Left ventricle myocardium inferior (tissue), 1 donor: ENCODE measurements around the gene UNC45A. TPM values are rescaled to one million over a fixed set of nuclear protein-coding genes. Genes with fewer than 3 reads are reported as not detected.
"Not testable (repeated sequence)": the region's sequence is repeated elsewhere in the genome, so short reads cannot be mapped to it uniquely, and the experiment has no call there.

Experiments used
- DNase-seq: peaks from one replicate; pipeline ENCODE4 v3.0.0-alpha.2; 2020
- H3K27ac ChIP-seq: fragments of 200-600 bp; replicated peaks from 2 replicates; pipeline ENCODE4 v1.8.0; 2021
- H3K27me3 ChIP-seq: fragments of 200-600 bp; 2 replicates; pipeline ENCODE4 v1.8.0; 2021; ENCODE audit warnings: low read depth
- H3K36me3 ChIP-seq: fragments of 200-600 bp; 2 replicates; pipeline ENCODE4 v1.8.0; 2021
- H3K4me1 ChIP-seq: fragments of 200-600 bp; 2 replicates; pipeline ENCODE4 v1.8.0; 2021
- H3K4me3 ChIP-seq: fragments of 200-600 bp; 2 replicates; pipeline ENCODE4 v1.8.0; 2021; ENCODE audit warnings: mild to moderate bottlenecking, moderate library complexity
- H3K9me3 ChIP-seq: fragments of 200-600 bp; replicated peaks from 2 replicates; pipeline ENCODE4 v1.8.0; 2021
- CTCF ChIP-seq: fragments of 200-600 bp; IDR thresholded peaks from 2 replicates; pipeline ENCODE4 v1.8.0; 2021; ENCODE audit warnings: antibody characterized with exemption, mild to moderate bottlenecking, borderline replicate concordance
- intact Hi-C: fragments of 100-400 bp; cut with micrococcal nuclease; formaldehyde crosslinking; loops from one replicate; pipeline ENCODE4 v1.11.0; 2022
- total RNA-seq: library from RNA; stranded (reverse); fragmentation: NEBNext Ultra II Directional; extraction: Animal tissue kit (Norgen Biotek cat#: 25700); gene quantifications from one replicate; pipeline ENCODE4 v1.2.1, GENCODE V29; 2021
- donor health status: DM: no; HTN: yes; CAD: no; lungs with severe emphysema.

The UNC45A gene
- total RNA-seq, 1 donor from 2014 or later: 21.9 TPM

GRCh38 chr15:90917569-90917968, 17.5 kb upstream of the UNC45A start:
- peak overlapping the region; percentile 91 for H3K27ac ChIP-seq
- no peaks in the 10 kb centered on the region for H3K27me3 ChIP-seq
- peaks cover 62% of the 10 kb centered on the region for H3K4me1 ChIP-seq
- intact Hi-C loops: no loop called here
- no peak for DNase-seq
- peak overlapping the region; percentile 57 for H3K4me3 ChIP-seq
- no peaks in the 10 kb centered on the region for H3K9me3 ChIP-seq
- H3K36me3 ChIP-seq: peaks cover 91% of the 10 kb centered on the region
- TF ChIP-seq CTCF: no peak

DNA sequence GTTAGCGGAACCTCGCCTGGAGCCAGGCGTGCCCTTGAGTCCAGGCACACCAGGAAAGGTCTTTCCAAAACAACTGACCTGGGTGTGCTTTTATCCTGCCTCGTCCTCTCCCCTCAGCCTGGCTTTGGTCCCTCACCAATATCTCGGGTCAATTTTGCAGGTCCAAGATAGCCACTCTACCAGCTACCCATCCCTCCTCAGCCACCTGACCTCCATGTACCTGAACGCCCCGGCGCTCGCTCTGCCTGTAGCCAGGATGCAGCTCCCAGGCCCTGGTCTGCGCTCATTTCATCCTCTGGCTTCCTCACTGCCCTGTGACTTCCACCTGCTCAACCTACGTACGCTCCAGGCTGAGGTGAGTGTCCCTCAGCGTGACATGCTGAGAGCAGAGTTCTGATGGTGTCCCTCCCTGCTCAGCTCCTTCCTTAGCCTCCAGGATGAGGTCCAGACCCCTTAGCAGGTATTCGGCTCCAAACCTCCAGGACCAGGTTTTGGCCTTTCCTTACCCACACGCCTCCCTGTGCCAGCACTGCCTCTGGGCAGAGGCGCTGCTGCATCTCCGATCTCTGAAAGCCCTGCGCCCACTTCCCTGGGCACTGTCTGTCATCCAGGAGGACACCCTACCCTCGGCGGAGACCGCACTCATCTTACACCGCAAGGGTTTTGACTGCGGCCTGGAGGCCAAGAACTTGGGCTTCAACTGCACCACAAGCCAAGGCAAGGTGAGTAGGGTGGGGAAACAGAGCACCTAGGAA, 16.9 kb upstream of the UNC45A start:
- H3K27me3 ChIP-seq: no peaks in the 10 kb centered on the region
- peak overlapping the region; percentile 91 for H3K27ac ChIP-seq
- peaks cover 62% of the 10 kb centered on the region for H3K4me1 ChIP-seq
- intact Hi-C loops: no loop called here
- peaks cover 85% of the 10 kb centered on the region for H3K36me3 ChIP-seq
- TF ChIP-seq CTCF: no peak
- no peak for DNase-seq
- H3K9me3 ChIP-seq: no peaks in the 10 kb centered on the region
- peak overlapping the region; percentile 57 for H3K4me3 ChIP-seq

GRCh38 chr15:90918835-90919234, 16.2 kb upstream of the UNC45A start:
- H3K4me1 ChIP-seq: peaks cover 62% of the 10 kb centered on the region

GRCh38 chr15:90921887-90922286, 13.2 kb upstream of the UNC45A start:
- intact Hi-C loops: no loop called here
- Histone ChIP-seq H3K9me3 (no peaks in the 10 kb centered on the region), H3K4me1 (peaks cover 37% of the 10 kb centered on the region), H3K4me3 (no peak overlapping the region), H3K27me3 (no peaks in the 10 kb centered on the region), H3K36me3 (peaks cover 50% of the 10 kb centered on the region), H3K27ac (no peak overlapping the region)
- no peak for TF ChIP-seq CTCF
- no peak for DNase-seq

More at GRCh38 chr15:90918835-90919234, 16.2 kb upstream of the UNC45A start:
- peak overlapping the region; percentile 57 for H3K4me3 ChIP-seq
- TF ChIP-seq CTCF: no peak
- peak overlapping the region; percentile 91 for H3K27ac ChIP-seq
- H3K27me3 ChIP-seq: no peaks in the 10 kb centered on the region
- H3K9me3 ChIP-seq: no peaks in the 10 kb centered on the region
- H3K36me3 ChIP-seq: peaks cover 79% of the 10 kb centered on the region
- no peak for DNase-seq
- intact Hi-C loops: no loop called here

GRCh38 chr15:90922712-90923322, 12.3 kb upstream of the UNC45A start:
- intact Hi-C loops, H3K4me3 ChIP-seq, DNase-seq, H3K27me3 ChIP-seq, H3K9me3 ChIP-seq: not testable (repeated sequence)
- H3K36me3 ChIP-seq: peaks cover 41% of the 10 kb centered on the region
- H3K4me1 ChIP-seq: peaks cover 27% of the 10 kb centered on the region
- H3K27ac ChIP-seq: peak overlapping the region; percentile 12

DNA sequence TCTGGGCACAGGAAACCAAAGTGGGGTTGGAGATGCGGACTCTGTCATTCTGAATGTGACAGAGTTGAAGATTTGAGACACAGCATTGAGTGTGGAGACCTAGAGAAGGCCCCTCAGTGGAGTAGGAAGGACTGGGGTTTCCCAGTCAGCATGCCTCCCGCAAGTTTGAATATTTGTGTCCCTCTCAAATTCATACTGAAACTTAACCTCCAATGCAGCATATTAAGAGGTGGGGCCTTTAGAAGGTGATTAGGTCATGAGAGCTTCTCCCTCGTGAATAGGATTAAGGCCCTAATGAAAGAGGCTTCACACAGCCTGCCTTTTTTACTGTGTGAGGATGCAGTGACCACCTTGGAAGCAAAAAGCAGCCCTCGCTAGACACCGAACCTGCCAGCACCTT, 10.7 kb upstream of the UNC45A start:
- Histone ChIP-seq H3K9me3 (no peaks in the 10 kb centered on the region), H3K4me3 (no peak overlapping the region), H3K4me1 (peaks cover 19% of the 10 kb centered on the region), H3K27me3 (no peaks in the 10 kb centered on the region), H3K36me3 (peaks cover 25% of the 10 kb centered on the region), H3K27ac (no peak overlapping the region)
- no peak for TF ChIP-seq CTCF
- DNase-seq: no peak
- intact Hi-C loops: no loop called here

DNA sequence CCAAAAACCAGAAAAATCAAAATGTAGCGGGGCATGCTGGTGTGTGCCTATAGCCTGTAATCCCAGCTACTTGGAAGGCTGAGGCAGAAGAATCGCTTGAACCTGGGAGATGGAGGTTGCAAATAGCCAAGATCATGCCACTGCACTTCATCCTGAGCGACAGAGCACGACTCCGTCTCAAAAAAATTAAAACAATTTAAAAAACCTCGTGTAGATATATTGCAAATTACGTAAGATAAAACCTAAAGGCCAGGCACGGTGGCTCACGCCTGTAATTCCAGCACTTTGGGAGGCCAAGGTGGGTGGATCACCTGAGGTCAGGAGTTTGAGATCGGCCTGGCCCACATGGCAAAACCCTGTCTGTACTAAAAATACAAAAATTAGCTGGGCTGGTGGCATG, 8.3 kb upstream of the UNC45A start:
- H3K9me3 ChIP-seq, H3K27me3 ChIP-seq, H3K4me3 ChIP-seq, H3K36me3 ChIP-seq, intact Hi-C loops, H3K27ac ChIP-seq, DNase-seq: not testable (repeated sequence)
- peaks cover 24% of the 10 kb centered on the region for H3K4me1 ChIP-seq

DNA sequence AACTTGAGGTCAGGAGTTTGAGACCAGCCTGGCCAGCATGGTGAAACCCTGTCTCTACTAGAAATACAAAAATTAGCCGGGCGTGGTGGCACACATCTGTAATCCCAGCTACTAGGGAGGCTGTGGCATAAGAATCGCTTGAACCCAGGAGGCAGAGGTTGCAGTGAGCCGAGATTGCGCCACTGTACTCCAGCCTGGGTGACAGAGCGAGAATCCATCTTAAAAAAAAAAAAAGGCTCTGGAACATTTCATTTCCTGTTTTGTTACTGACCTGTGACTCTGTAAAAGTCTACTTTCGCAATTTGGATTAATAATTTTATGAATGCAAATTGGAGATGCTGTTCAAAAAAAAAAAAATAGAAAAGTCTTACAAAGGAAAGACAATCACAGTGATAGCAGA, 7.0 kb upstream of the UNC45A start:
- intact Hi-C loops, DNase-seq, H3K27ac ChIP-seq: not testable (repeated sequence)

More for the DNA sequence above, 7.0 kb upstream of the UNC45A start:
- H3K9me3 ChIP-seq, H3K27me3 ChIP-seq, H3K4me3 ChIP-seq, H3K36me3 ChIP-seq: not testable (repeated sequence)
- H3K4me1 ChIP-seq: peaks cover 36% of the 10 kb centered on the region
